Anterior cingulate cortex (tissue), 58 donors: ENCODE measurements around the gene SEC31A.
"Not testable (repeated sequence)": the region's sequence is repeated elsewhere in the genome, so short reads cannot be mapped to it uniquely, and the experiment has no call there.

Experiments used
- DNase-seq, 58 donors: peaks; one replicate each; lab custom pipeline; 2025; lab: John Stamatoyannopoulos, UW

Gene SEC31A

GRCh38 chr4:82890901-82891706 lies at the start of gene SEC31A:
Gene SEC31A, minus strand, starts transcription at chr4:82891153. Its CDS starts 9,217 bp downstream, at chr4:82881936.
- DNase-seq, result peak; percentile 66 to 97 (median 91)

- DNase-seq, result no peak
Measured at GRCh38 chr4:82939414-82939813, 48.5 kb upstream of the SEC31A start.

- DNase-seq, result no peak
Measured at GRCh38 chr4:82934441-82934840, 43.5 kb upstream of the SEC31A start.

- peak in 1 of 58 donors; percentile 1 for DNase-seq
Measured at GRCh38 chr4:82930848-82931755, 40.1 kb upstream of the SEC31A start.

GRCh38 chr4:82921795-82922194 lies 30.8 kb upstream of the SEC31A start:
- no peak for DNase-seq

GRCh38 chr4:82919386-82919785 lies 28.4 kb upstream of the SEC31A start:
- no peak for DNase-seq

GRCh38 chr4:82918091-82918490 lies 27.1 kb upstream of the SEC31A start:
- peak in 7 of 58 donors; percentile 1 to 63 (median 20) for DNase-seq

- not testable (repeated sequence) for DNase-seq
Measured at GRCh38 chr4:82913968-82914367, 23.0 kb upstream of the SEC31A start.

- DNase-seq, result no peak
Measured at GRCh38 chr4:82913305-82913704, 22.4 kb upstream of the SEC31A start.

- no peak for DNase-seq
Measured at GRCh38 chr4:82909326-82909725, 18.4 kb upstream of the SEC31A start.

GRCh38 chr4:82906469-82906868 lies 15.5 kb upstream of the SEC31A start:
- no peak for DNase-seq

GRCh38 chr4:82905205-82905604 lies 14.3 kb upstream of the SEC31A start:
- no peak for DNase-seq

GRCh38 chr4:82903737-82904136 lies 12.8 kb upstream of the SEC31A start:
- no peak for DNase-seq

- no peak for DNase-seq
Measured at GRCh38 chr4:82901183-82901718, 10.3 kb upstream of the SEC31A start.

- peak; percentile 92 to 100 (median 98) for DNase-seq
Measured at GRCh38 chr4:82900411-82901182, 9.6 kb upstream of the SEC31A start, which contains the start of gene THAP9. Gene THAP9, plus strand, starts transcription at chr4:82900735. Its CDS starts 68 bp downstream, at chr4:82900803.

GRCh38 chr4:82900066-82900410 lies 9.1 kb upstream of the SEC31A start:
- DNase-seq, result peak in 1 of 58 donors; percentile 38

- DNase-seq, result peak in 1 of 58 donors; percentile 47
Measured at GRCh38 chr4:82899374-82900065, 8.6 kb upstream of the SEC31A start.

GRCh38 chr4:82898322-82899243 lies 7.6 kb upstream of the SEC31A start:
- DNase-seq, result no peak
